ENCODE measurements around the gene S100G.

S100G gene

GRCh38 chrX:16699389-16699788 lies 49.4 kb downstream of the S100G start:
- Histone ChIP-seq H3K27ac (ENCODE audit: low read depth in 2 of 2, low read length in 2 of 2) (no peak overlapping the region), H3K9ac (ENCODE audit: low read depth in 1 of 2, low read length in 2 of 2) (no peak overlapping the region), H3K9me3 (ENCODE audit: control insufficient read depth in 2 of 2, low read length in 2 of 2) (no peaks in the 10 kb centered on the region), H3K36me3 (ENCODE audit: control insufficient read depth in 2 of 2, insufficient read depth in 2 of 2, low read length in 2 of 2) (peaks cover 0 to 12% of the 10 kb centered on the region in 2 donors), H3K27me3 (ENCODE audit: control insufficient read depth in 2 of 2, insufficient read depth in 2 of 2, low read length in 2 of 2) (no peaks in the 10 kb centered on the region), H3K4me3 (ENCODE audit: low read length in 2 of 2) (no peak overlapping the region), H3K4me1 (ENCODE audit: control insufficient read depth in 2 of 2, insufficient read depth in 2 of 2, low read length in 2 of 2) (no peaks in the 10 kb centered on the region)

DNA sequence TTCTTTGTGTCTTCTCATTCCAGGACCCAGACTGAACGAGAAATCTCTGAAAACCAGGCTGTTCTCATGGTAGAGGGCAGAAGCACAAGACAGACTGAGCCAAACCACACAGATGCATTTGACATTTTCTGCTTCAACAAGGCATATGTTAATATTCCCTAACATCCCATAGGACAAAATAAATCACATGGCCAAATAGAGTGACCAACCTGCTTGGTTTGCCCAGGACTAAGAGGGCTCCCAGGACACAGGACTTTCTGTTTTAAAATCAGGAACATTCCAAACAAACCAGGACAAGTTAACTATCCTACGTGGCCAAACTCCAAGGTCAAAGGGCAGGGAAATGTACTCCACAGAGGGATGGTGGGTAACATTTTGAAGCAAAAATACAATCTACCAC lies 50.8 kb downstream of the S100G start:
- no peak overlapping the region for H3K4me3 ChIP-seq (ENCODE audit: low read length in 2 of 2)
- no peak overlapping the region for H3K9ac ChIP-seq (ENCODE audit: low read depth in 1 of 2, low read length in 2 of 2)
- H3K4me1 ChIP-seq (ENCODE audit: control insufficient read depth in 2 of 2, insufficient read depth in 2 of 2, low read length in 2 of 2) = no peaks in the 10 kb centered on the region
- peaks cover 0 to 12% of the 10 kb centered on the region in 2 donors for H3K36me3 ChIP-seq (ENCODE audit: control insufficient read depth in 2 of 2, insufficient read depth in 2 of 2, low read length in 2 of 2)
- no peaks in the 10 kb centered on the region for H3K27me3 ChIP-seq (ENCODE audit: control insufficient read depth in 2 of 2, insufficient read depth in 2 of 2, low read length in 2 of 2)
- no peaks in the 10 kb centered on the region for H3K9me3 ChIP-seq (ENCODE audit: control insufficient read depth in 2 of 2, low read length in 2 of 2)
- H3K27ac ChIP-seq (ENCODE audit: low read depth in 2 of 2, low read length in 2 of 2) = no peak overlapping the region

DNA sequence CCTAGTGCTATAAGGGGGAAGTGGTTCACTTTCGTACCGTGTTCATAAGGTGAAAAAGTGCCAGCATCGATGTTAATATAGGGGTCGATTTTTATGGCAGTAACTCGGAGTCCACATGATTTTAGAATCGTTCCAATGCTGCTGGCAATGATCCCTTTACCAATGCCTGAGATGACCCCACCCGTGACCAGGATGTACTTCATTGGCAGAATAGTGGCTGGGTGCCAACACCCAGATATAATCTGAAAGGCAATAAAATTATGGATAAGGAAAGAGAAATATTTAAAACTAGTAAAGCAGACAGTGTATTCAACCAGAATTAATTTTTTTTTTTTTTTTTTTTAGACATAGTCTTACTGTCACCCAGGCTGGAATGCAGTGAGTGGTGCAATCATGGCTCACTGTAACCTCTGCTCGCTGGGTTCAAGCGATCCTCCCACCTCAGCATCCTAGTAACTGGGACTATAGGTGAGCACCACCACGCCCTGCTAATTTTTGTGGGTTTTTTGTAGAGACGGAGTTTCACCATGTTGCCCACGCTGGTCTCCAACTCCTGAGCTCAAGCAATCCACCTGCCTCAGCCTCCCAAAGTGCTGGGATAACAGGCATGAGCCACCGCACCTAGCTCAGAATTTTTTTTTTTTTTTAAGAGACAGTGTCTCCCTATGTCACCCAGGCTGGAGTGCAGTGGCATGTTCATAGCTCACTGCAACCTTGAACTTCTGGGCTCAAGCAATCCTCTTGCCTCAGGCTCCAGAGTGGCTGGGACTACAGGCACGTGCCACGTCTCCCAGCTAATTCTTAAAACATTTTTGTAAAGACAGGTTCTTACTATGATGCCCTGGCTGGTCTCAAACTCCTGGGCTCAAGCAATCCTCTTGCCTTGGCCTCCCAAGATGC lies 53.0 kb downstream of the S100G start:
- H3K27me3 ChIP-seq (ENCODE audit: control insufficient read depth in 2 of 2, insufficient read depth in 2 of 2, low read length in 2 of 2) = no peaks in the 10 kb centered on the region
- H3K27ac ChIP-seq (ENCODE audit: low read depth in 2 of 2, low read length in 2 of 2) = no peak overlapping the region
- peaks cover 0 to 4% of the 10 kb centered on the region in 2 donors for H3K36me3 ChIP-seq (ENCODE audit: control insufficient read depth in 2 of 2, insufficient read depth in 2 of 2, low read length in 2 of 2)
- no peaks in the 10 kb centered on the region for H3K4me1 ChIP-seq (ENCODE audit: control insufficient read depth in 2 of 2, insufficient read depth in 2 of 2, low read length in 2 of 2)
- no peak overlapping the region for H3K9ac ChIP-seq (ENCODE audit: low read depth in 1 of 2, low read length in 2 of 2)
- no peak overlapping the region for H3K4me3 ChIP-seq (ENCODE audit: low read length in 2 of 2)
- H3K9me3 ChIP-seq (ENCODE audit: control insufficient read depth in 2 of 2, low read length in 2 of 2) = no peaks in the 10 kb centered on the region
